CD14-positive monocyte (primary cell): ENCODE results near the gene MALAT1. TPM values are rescaled to one million over a fixed set of nuclear protein-coding genes. Genes with fewer than 3 reads are reported as not detected.
A peak's percentile ranks its signal among the peaks of the same experiment; 100 is the strongest.

Source experiments
- DNase-seq, 3 donors: peaks; one replicate each; pipeline ENCODE4 v3.0.0-alpha.2; 2011 to 2022
- H2AFZ ChIP-seq: 2 replicates; pipeline ENCODE4 v1.6.0; 2012; ENCODE audit warnings: mild to moderate bottlenecking, low read depth, low read length, inconsistent platforms; ENCODE audit not compliant: insufficient read depth, poor library complexity, severe bottlenecking
- H3K27ac ChIP-seq, 2 donors: 1 replicate in 1 of 2; 2 replicates in 1 of 2; pipeline ENCODE4 v1.5.1; 2012 to 2013; ENCODE audit warnings: low read length in 2 of 2, control low read depth in 1 of 2, inconsistent platforms in 1 of 2, low read depth in 1 of 2, mild to moderate bottlenecking in 1 of 2
- H3K27me3 ChIP-seq, 2 donors: one replicate each; pipeline versions ENCODE4 v1.6.0 to v1.6.1; 2011 to 2013; ENCODE audit warnings: low read length in 2 of 2; ENCODE audit not compliant: control insufficient read depth in 2 of 2, insufficient read depth in 2 of 2
- H3K36me3 ChIP-seq, 2 donors: replicated peaks in 1 of 2; 1 replicate in 1 of 2; 2 replicates in 1 of 2; pipeline versions ENCODE4 v1.5.1 to v1.6.1; 2012 to 2013; ENCODE audit warnings: low read length in 2 of 2, control low read depth in 1 of 2, inconsistent platforms in 1 of 2, mild to moderate bottlenecking in 1 of 2; ENCODE audit not compliant: insufficient read depth in 2 of 2, control insufficient read depth in 1 of 2
- H3K4me1 ChIP-seq, 2 donors: 1 replicate in 1 of 2; 2 replicates in 1 of 2; pipeline versions ENCODE4 v1.5.1 to v1.6.1; 2012 to 2013; ENCODE audit warnings: low read length in 2 of 2, control low read depth in 1 of 2, inconsistent platforms in 1 of 2, mild to moderate bottlenecking in 1 of 2, moderate library complexity in 1 of 2; ENCODE audit not compliant: insufficient read depth in 2 of 2, control insufficient read depth in 1 of 2
- H3K4me2 ChIP-seq: replicated peaks from 2 replicates; pipeline ENCODE3; 2012; ENCODE audit warnings: low read length, moderate library complexity, mild to moderate bottlenecking; ENCODE audit not compliant: poor library complexity, severe bottlenecking; ENCODE audit errors: extremely low read depth
- H3K4me3 ChIP-seq, 3 experiments: fragments of 200-600 bp in 1 of 3; sonication (generic) in 1 of 3; replicated peaks in 1 of 3; 1 replicate in 2 of 3; 2 replicates in 1 of 3; pipeline ENCODE4 v1.5.1; 2011 to 2013; ENCODE audit warnings: low read length in 3 of 3, mild to moderate bottlenecking in 3 of 3, control low read depth in 2 of 3, low read depth in 2 of 3, inconsistent platforms in 1 of 3, moderate library complexity in 1 of 3
- H3K79me2 ChIP-seq: 2 replicates; pipeline ENCODE4 v1.6.0; 2012; ENCODE audit warnings: mild to moderate bottlenecking, control low read depth, inconsistent platforms, low read length, moderate library complexity; ENCODE audit not compliant: insufficient read depth
- H3K9ac ChIP-seq: 2 replicates; pipeline ENCODE4 v1.6.0; 2017; ENCODE audit warnings: low read length, mild to moderate bottlenecking; ENCODE audit not compliant: insufficient read depth, poor library complexity, severe bottlenecking
- H3K9me3 ChIP-seq, 2 donors: replicated peaks in 1 of 2; 1 replicate in 1 of 2; 2 replicates in 1 of 2; pipeline versions ENCODE4 v1.5.1 to v1.6.1; 2012 to 2013; ENCODE audit warnings: low read length in 2 of 2, control low read depth in 1 of 2; ENCODE audit not compliant: control insufficient read depth in 1 of 2, insufficient read depth in 1 of 2
- H4K20me1 ChIP-seq: 2 replicates; pipeline ENCODE4 v1.6.0; 2012; ENCODE audit warnings: mild to moderate bottlenecking, low read length, control low read depth, moderate library complexity; ENCODE audit not compliant: insufficient read depth
- H3K27ac Mint-ChIP-seq, 7 donors: one replicate each; pipeline ENCODE4 v1.8.0; 2020; ENCODE audit warnings: mild to moderate bottlenecking in 7 of 7, mixed read lengths in 7 of 7, moderate library complexity in 6 of 7, inconsistent platforms in 2 of 7
- H3K27me3 Mint-ChIP-seq, 3 donors: one replicate each; pipeline ENCODE4 v1.8.0; 2021 to 2022; ENCODE audit warnings: low read depth in 3 of 3, mild to moderate bottlenecking in 3 of 3, mixed read lengths in 3 of 3, moderate library complexity in 3 of 3, inconsistent platforms in 1 of 3
- H3K36me3 Mint-ChIP-seq, 2 donors: one replicate each; pipeline ENCODE4 v1.8.0; 2020; ENCODE audit warnings: mixed read lengths in 2 of 2, inconsistent platforms in 1 of 2, mild to moderate bottlenecking in 1 of 2
- H3K4me1 Mint-ChIP-seq: one replicate; pipeline ENCODE4 v1.8.0; 2020; ENCODE audit warnings: mild to moderate bottlenecking, mixed read lengths
- H3K4me3 Mint-ChIP-seq, 2 donors: one replicate each; pipeline ENCODE4 v1.8.0; 2020; ENCODE audit warnings: mild to moderate bottlenecking in 2 of 2, mixed read lengths in 2 of 2, moderate library complexity in 1 of 2
- H3K9me3 Mint-ChIP-seq, 7 donors: one replicate each; pipeline ENCODE4 v1.8.0; 2020 to 2022; ENCODE audit warnings: mixed read lengths in 7 of 7, mild to moderate bottlenecking in 6 of 7, moderate library complexity in 6 of 7, inconsistent platforms in 2 of 7
- CTCF ChIP-seq: fragments of 200-600 bp; IDR thresholded peaks from one replicate; pipeline ENCODE4 v1.8.0; 2022; ENCODE audit warnings: antibody characterized with exemption, mild to moderate bottlenecking
- WGBS: methylation state at CpG from one replicate; pipeline ENCODE4 v1.1.5; 2013; ENCODE audit warnings: missing lambda C conversion rate; ENCODE audit not compliant: insufficient coverage; 5-methylcytosine and 5-hydroxymethylcytosine counted together
- intact Hi-C, 2 donors: fragments of 100-400 bp; cut with micrococcal nuclease; formaldehyde crosslinking; loops; one replicate each; pipeline versions ENCODE4 v1.15.0 to v1.15.1; 2023
- polyA plus RNA-seq, 3 donors: library from polyadenylated mRNA; depleted of rRNA in 1 of 3; unstranded in 2 of 3; stranded (reverse) in 1 of 3; fragments of 300-500 nt in 2 of 3; fragments of >200 nt in 1 of 3; fragmentation: Illumina TruSeq in 2 of 3; gene quantifications; 1 replicate in 2 of 3; 2 replicates in 1 of 3; pipeline ENCODE4 v1.2.3, GENCODE V29; 2012 to 2021

Gene MALAT1
- polyA plus RNA-seq, 3 donors = 263 to 815 (median 554) TPM

- DNase-seq = peak; percentile 70 to 80 (median 78)
- Mint-ChIP-seq H3K27me3 (no peaks in the 10 kb centered on the region), H3K9me3 (peaks cover 0 to 7% (median 0%) of the 10 kb centered on the region in 7 donors), H3K36me3 (no peaks in the 10 kb centered on the region), H3K27ac (no peak overlapping the region), H3K4me1 (peaks cover 33% of the 10 kb centered on the region), H3K4me3 (no peak overlapping the region)
- no peak for TF ChIP-seq CTCF
- Histone ChIP-seq H3K9me3 (no peaks in the 10 kb centered on the region), H3K79me2 (peaks cover 94% of the 10 kb centered on the region), H4K20me1 (peaks cover 42% of the 10 kb centered on the region), H3K4me3 (peak overlapping the region; percentile 96 to 100 (median 99)), H3K27me3 (no peaks in the 10 kb centered on the region), H3K27ac (peak overlapping the region; percentile 92 to 98), H3K4me2 (peak overlapping the region; percentile 93), H2AFZ (peak overlapping the region; percentile 45), H3K9ac (peak overlapping the region; percentile 100), H3K36me3 (peaks cover 22 to 40% of the 10 kb centered on the region in 2 donors), H3K4me1 (peaks cover 39 to 47% of the 10 kb centered on the region in 2 donors)
- WGBS = 4% methylated on average over 17 of the region's 24 CpGs
- intact Hi-C loops = loop anchor here in 1 of 2 donors (2.0 kb wide), 1 partner anchor 75 kb away; the partner anchor contains the start of gene NEAT1
These were observed 661 bp upstream of the MALAT1 start for GRCh38 chr11:65498042-65498726.

GRCh38 chr11:65498727-65498976 is 193 bp upstream of the MALAT1 start:
- H3K27ac Mint-ChIP-seq = no peak overlapping the region
- H3K36me3 ChIP-seq = peaks cover 26 to 44% of the 10 kb centered on the region in 2 donors
- peak overlapping the region; percentile 45 for H2AFZ ChIP-seq
- intact Hi-C loops = loop anchor here in 1 of 2 donors (2.0 kb wide), 1 partner anchor 76 kb away; the partner anchor contains the start of gene NEAT1
- no peaks in the 10 kb centered on the region for H3K27me3 ChIP-seq
- 0% methylated on average over 3 of the region's 6 CpGs for WGBS
- no peaks in the 10 kb centered on the region for H3K27me3 Mint-ChIP-seq
- H3K4me1 Mint-ChIP-seq = peaks cover 30% of the 10 kb centered on the region
- H3K4me3 Mint-ChIP-seq = no peak overlapping the region
- peaks cover 0 to 7% (median 0%) of the 10 kb centered on the region in 7 donors for H3K9me3 Mint-ChIP-seq
- no peak for TF ChIP-seq CTCF
- H3K9me3 ChIP-seq = no peaks in the 10 kb centered on the region
- peaks cover 47% of the 10 kb centered on the region for H4K20me1 ChIP-seq
- peak overlapping the region; percentile 100 for H3K9ac ChIP-seq
- no peak for DNase-seq
- peak overlapping the region; percentile 92 to 98 for H3K27ac ChIP-seq
- peaks cover 94% of the 10 kb centered on the region for H3K79me2 ChIP-seq
- peak overlapping the region; percentile 93 for H3K4me2 ChIP-seq
- H3K4me1 ChIP-seq = peaks cover 36 to 45% of the 10 kb centered on the region in 2 donors
- peak overlapping the region; percentile 96 to 100 (median 99) for H3K4me3 ChIP-seq
- peaks cover 3% of the 10 kb centered on the region in 2 donors for H3K36me3 Mint-ChIP-seq
